ENCODE data around the gene SOX4.

- TF ChIP-seq POLR2A (IDR thresholded peaks at IDR 0.05; ENCODE audit: low read depth, low read length) (no peak), CTCF (IDR thresholded peaks at IDR 0.05; ENCODE audit: extremely low read depth in 1 of 2, insufficient read depth in 1 of 2, low read depth in 1 of 2, low read length in 2 of 2) (no peak), JUN (IDR thresholded peaks at IDR 0.05; ENCODE audit: borderline replicate concordance, insufficient read depth, insufficient read length, low read depth) (no peak)
These were observed 20.3 kb downstream of the SOX4 start for GRCh38 chr6:21613809-21614208.

Data from endothelial cell of umbilical vein (primary cell).